GM18909 (cell line): Measurements from ENCODE around the gene DHCR7.
"Not testable (repeated sequence)": the region's sequence is repeated elsewhere in the genome, so short reads cannot be mapped to it uniquely, and the experiment has no call there.

ENCODE experiments used
- ATAC-seq: cut with Tn5 transposase; IDR thresholded peaks from one replicate; pipeline ENCODE4 v1.9.1; 2021; ENCODE audit warnings: mild to moderate bottlenecking; ENCODE audit not compliant: unreplicated experiment, poor library complexity

Gene DHCR7

DNA sequence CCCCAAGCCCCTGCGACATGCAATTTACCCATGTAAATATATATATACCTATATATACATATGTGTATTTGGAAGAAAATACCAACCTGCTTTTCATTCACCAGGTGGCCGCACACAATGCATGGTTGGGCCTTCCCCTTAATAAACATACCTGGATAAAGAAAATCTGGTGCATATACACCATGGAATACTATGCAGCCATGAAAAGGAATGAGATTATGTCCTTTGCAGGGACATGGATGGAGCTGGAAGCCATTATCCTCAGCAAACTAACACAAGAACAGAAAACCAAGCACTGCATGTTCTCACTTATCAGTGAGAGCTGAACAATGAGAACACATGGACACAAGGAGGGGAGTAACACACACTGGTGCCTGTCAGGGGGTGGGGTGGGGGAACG lies 25.9 kb downstream of the DHCR7 start:
- ATAC-seq: not testable (repeated sequence)

DNA sequence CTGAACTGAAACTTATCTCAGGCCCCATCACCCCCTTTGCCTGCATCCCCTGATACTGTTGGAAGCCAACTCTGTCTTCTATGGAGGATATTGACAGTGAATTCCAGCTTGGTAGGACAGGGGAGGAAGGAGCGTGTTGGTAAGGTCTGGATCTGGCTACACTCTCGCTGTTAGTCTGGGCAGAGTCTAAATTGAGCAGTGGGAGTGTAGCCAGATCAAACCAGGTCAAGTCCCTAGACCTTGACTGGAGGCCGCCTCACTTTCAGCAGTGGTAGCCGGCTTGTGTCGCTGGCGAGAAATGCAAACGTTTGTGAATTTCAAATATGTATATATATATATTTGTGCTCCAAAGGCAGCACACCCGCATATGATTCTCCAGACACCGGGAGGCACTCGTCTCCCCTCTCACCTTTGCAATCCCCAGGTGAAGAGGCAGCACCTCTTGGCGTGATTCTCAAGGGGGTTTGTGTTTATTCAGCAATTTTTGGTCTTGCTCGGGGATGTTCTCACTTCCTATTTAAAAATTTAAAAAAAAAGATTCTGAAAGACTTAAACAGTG lies 26.7 kb downstream of the DHCR7 start:
- no peak for ATAC-seq

DNA sequence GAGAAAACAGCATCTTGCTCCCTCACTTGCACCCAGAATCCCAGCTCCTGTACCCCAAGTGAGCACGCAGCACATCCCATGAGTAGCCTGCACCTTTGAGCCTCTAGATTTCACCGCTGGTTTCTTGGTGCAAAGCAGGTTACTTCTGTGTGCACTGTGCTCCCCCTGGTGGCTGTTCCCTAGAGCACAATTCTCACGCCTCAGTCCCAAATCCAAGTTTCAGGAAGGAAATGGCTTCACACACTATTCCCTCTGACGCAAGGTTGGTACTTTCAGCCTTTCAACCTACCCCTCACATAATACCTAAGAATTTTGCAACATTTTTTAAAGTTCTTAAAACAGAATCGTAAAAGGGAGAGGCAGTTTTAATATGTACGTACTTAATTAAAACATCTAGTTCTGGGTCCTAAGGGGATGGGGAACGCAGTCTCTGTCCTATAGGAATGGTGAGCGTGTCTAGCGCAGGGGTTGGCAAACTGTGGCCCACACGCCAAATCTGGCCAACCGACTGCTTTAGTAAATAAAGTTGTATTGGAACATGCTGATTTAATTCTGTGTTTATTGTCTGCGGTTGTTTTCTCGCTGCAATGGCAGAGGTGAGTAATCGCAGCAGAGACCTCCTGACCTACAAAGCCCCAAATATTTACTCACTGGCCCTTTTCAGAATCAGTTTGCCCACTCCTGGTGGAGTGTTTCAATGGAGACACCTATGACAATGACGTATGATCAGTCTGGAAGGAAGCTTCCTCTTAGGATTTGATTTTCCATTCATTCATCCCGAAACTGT lies 27.5 kb downstream of the DHCR7 start:
- ATAC-seq: no peak

DNA sequence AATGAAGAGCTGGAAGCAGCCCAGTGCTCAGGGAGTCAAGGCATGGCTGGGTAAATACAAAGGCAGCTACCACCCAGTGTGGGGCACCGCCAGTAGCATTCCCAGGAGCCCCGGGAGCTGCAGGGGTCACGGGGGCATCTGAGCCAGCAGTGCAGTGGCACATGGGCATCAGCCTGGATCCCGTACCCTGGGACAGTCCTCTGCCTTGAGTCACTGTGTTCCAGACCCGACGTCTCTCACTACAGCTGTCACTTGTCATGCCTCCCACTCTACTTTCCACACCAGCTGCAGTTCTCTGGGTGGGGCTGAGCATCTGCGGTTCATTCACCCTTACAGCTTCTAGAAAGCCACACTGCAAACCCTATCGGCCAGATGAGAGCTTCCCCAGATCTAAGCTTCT lies 29.6 kb downstream of the DHCR7 start:
- no peak for ATAC-seq

DNA sequence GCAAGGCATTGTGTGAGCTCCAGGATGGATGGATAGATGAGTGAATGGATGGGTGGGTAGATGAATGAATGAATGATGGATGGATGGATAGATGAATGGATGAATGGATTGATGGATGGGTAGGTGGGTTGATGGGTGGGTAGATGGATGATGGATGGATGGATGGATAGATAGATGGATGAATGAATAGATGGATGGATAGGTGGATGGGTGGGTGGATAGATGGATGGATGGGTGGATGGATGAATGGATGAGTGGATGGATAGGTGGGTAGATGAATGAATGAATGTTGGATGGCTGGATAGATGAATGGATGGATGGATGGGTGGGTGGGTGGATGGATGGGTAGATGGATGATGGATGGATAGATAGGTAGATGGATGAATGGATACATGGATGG lies 33.5 kb downstream of the DHCR7 start:
- no peak for ATAC-seq

DNA sequence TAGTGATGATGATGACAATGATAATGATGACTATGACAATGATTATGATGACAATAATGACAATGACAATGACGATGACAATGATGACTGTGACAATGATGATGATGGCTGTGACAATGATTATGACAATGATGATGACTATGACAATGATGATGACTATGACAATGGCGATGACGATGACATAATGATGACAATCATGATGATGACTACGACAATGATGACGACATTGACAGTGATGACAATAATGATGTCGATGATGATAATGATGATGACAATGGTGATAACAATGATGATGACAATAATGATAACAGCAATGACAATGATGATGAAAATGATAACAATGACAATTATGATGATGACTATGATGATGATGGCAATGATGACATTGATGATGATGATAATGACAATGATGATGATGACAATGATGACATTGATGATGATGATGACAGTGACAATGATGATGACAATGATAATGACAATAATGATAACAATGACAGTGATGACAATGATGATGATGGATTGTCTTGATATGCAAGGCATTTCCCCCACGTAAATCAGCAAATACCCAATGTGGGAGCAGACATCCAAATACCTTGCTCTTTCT lies 37.7 kb downstream of the DHCR7 start:
- no peak for ATAC-seq

DNA sequence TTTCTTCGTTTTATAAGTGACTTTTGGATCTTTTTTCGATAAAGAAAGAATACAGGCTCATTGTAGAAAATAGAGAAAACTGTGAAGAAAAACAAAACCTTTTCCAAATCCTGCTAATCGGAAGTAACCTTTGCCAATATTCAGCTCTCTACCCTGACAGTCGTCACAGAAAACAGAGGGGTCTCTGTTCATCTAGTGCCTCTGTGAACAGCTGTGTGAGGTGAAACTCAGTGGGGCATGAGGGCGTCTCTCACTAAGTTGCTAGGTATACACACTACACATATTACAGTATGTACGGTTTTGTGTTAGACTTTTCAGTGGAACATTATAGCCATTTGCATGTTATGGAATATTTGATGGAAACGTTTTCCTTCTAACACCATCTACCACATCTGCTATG lies 39.4 kb downstream of the DHCR7 start:
- ATAC-seq: no peak

DNA sequence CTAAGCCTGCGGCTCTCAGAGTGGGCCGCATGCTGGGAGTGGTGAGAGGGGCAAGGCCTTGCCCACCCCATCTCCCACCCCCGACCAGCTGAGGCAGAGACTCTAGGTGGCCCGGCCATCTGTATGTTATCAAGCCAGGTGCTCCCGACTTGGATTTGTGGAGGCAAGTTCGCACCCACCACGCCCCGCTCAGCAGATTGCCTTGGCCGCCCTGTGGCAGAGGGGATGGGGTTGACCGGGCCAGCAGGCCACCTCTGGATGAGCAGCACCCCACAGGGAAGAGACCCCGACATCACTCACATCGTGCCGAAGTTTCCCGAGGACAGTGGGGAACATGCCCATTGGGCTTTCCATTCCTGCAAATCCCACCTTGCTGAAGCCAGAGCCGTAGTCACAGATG lies 40.8 kb downstream of the DHCR7 start:
- ATAC-seq: no peak

DNA sequence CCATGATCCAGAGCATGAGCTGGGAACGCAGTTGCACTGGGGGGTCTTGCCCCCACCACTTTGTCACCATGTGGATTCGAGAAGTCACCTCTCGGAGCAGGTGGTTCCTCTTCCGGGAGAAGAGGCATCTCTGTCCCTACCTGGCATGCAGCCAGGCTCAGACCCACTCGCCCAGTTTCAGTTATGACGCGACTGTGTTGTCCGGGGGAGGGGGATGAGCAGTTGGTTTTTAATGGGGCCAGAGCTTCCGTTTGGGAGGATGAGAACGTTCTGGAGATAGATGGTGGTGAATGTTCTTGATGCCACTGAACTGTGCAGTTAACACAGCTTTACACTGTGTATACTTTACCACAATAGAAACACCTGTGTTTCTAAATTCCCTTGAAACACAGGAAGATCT lies 41.5 kb downstream of the DHCR7 start:
- ATAC-seq: no peak

DNA sequence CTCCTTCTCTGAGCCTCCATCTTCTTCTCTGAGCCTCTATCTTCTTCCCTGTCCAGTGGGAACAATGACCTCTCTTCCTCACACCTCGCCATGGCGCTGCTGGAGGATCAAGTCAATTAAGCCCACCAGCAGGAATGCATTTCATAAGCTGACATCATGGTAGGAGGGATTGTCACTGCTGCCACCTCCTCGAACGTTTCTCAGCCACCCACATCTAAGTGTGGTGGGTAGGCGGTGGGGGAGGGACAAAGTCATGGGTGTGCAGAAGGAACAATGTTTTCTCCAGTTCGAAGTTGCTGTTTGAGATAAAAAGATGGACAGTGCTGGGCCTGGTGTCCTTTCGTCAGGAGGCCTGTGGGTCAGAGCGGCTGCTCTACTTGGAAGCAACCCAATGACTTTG lies 44.0 kb downstream of the DHCR7 start:
- no peak for ATAC-seq

DNA sequence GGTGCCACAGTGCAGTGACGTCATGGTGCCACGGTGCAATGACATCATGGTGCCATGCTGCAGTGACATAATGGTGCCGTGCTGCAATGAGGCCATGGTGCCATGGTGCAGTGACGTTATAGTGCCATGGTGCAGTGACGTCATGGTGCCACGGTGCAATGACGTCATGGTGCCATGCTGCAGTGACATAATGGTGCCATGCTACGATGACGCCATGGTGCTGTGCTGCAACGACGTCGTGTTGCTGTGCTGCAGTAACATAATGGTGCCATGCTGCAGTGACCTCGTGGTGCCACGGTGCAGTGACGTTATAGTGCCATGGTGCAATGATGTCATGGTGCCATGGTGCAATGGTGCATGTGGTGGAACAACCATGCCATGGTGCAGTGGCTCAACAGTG lies 45.3 kb downstream of the DHCR7 start:
- ATAC-seq: no peak

DNA sequence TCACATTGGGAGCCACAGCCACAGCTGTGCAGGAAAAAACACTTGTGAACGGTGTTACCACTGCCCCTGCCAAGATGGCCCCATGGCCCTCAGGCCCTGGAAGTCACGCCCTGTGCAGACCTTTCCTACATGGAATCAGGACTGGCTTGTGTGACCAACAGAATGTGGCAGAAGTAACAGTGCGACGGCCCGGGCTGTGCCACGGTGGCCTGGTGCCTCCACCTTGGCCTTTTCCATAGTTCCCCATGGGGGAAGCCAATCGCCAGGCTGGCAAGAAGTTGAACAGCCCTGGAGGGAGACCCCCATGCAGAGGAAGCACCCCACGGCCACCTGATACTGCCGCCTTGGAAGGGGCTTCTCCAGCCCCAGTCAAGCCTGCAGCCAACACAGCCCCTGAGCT lies 48.0 kb downstream of the DHCR7 start:
- no peak for ATAC-seq

DNA sequence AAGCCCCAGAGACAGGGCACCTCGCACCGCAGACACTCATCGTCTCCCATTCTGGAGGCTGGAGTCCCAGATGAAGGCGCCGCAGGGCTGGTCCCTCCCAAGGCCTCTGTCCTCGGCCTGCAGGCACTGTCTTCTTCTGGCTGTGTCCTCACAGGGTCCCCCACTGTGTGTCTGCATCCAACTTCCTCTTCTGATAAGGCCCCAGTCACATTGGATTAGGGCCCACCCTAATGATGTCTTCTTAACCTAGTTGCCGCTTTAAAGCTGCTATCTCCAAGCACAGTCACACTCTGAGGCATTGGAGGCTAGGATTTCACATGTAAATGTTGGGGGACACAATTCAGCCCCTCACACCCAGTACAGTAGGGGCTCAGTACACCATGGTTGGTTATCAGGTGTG lies 48.9 kb downstream of the DHCR7 start:
- ATAC-seq: no peak

DNA sequence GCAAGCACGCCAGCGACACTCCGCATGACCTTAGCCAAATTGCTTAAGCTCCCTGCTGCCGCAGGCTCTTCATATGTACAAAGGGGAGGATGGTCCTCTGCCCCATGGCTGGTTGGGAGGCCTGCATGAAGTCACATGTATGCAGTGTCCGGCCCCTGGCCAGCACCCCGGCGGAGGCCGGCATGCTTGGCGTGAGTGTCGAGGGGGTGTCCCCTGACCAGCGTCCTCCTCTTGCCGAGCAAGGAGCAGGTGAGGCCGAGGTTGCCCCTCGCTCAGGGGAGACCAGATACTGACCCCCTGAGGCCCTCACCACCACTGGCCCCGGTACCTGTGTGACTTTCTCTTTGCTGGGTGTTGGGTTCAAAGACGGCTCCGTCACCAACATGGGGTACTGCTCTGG lies 50.2 kb downstream of the DHCR7 start:
- no peak for ATAC-seq

DNA sequence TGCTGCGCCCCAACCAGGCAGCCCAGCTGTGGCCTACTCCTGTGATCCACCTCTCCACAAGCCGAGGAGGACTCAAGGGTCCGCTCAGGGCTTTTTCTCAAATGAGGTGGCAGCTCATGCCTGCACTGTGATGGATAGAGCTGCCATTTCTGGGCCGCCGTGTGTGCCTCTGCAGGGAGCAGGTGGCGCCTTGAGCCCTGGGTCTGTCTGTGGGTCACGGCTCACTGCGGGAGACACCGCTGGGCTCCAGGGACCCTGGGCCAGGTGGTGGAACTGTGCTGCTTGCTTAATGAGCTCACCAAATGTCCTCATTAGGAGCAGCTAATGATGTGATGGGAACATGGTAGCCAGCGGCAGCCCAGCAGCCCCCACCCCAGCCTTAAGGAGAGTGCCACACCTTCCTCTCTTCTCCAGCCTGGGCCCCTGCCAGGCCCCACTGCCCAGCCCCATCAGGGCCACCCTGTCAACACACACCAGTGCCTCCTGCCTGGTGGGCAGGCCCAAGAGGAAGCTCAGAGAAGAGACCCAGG lies 50.8 kb downstream of the DHCR7 start:
- ATAC-seq: no peak

DNA sequence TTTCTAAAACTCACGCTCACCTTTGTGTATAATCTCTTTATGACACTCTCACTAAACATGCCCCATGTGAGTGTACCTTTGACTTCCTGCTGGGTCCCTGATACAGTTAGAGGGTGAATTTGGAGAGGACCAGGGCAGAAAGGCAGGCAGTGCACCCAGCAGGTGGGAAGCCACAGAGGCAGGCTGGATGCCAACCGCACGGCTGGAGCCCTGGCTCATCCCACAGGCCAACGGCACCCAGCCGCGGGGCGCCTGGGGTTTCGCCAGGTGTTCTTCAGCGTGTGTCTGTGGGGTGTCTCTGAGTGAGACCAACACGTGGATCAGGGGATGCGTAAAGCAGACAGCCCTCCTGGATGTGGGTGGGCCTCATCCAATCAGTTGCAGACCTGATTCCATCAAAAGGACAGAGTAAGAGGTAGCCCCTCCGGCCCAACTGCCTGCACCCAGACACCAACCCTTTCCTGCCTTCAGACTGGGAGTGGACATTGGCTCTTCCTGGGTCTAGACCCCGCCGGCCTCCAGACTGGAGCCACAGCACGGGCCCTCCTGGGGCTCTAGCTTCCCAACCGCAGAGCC lies 51.6 kb downstream of the DHCR7 start:
- no peak for ATAC-seq

DNA sequence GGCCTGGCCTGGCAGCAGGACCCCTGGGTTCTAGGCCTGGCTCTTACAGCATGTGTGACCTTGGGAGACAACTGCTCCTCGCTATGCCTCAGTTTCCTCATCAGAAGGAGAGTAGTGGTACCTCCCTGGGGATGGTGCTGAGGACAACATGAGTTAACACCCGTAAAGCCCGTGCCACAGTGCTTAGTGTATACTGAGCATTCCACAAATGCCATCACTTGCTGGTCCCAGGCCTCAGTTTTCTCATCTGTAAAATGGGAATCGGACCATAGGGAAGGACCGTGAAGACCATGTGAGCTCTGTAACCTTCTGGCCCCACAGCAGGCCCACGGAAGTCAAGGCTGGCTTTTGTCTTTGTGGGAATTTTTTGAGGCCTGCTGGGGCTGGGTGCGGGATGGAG lies 52.4 kb downstream of the DHCR7 start:
- no peak for ATAC-seq

DNA sequence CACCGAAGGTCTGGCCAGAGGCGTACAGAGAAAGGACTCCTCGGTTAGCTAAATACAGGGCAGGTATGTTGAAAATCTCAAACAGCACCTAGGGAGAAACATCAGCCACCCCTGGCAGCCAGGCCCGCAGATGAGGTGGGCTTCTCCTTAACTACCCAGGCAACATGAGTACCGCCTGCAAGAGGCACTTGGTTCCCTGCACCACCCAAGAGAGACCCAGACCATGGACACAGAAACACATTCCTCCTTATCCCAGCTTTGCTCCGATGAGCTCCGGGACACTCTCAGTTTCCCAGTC lies 53.0 kb downstream of the DHCR7 start:
- no peak for ATAC-seq

DNA sequence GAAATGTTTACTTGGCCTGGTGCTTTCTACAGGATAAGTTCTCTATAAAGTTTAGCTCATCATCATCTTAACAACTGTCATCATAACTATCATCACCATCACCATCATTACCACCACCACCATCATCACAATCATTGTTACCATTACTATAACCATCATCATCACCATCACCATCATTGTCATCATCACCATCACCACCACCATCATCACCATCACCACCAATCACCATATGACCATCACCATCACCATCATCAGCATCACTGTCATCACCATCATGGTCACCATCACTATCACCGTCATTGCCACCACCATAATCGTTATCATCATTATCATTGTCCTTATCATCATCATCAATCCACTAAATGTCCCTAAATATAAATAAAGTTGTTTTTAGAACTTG lies 54.9 kb downstream of the DHCR7 start:
- ATAC-seq: no peak

DNA sequence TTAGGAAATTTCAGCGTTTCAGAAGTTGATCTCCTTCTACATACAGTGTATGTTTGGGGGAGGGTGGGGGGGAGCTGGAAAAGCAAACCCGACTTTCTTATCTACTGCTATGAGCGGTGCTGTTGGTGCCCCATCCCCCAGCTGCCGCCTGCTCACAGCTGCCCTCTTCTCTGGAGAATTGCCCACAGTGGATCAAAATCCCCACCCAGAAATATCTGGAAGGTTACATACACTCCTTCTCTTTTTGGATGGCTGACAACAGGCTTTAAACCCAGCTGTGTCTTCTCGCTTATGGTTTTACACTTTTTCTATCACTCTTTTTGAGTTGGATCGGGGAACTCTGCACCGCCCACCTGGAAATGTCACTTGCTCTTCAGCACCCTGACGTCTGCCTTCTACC lies 56.4 kb downstream of the DHCR7 start:
- ATAC-seq: no peak

DNA sequence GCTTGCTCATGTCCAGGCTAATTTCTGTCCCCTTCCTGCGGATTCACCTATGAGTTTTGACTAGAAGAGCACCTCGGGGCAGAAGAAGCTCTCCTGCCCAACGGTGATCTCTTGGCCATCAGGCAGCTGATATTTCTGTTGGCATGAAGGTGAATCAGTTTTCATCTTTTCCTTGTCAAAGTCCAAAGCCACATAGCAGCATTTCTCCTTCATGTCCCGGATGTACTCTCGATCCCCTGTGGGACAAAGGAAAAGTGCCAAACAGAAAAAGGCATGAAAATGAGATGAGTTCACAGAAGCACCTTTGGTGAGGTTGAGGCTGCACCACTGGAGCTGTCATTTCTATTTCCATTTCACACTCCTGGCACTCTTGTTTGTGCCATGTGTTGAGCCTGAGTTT lies 56.8 kb downstream of the DHCR7 start:
- ATAC-seq: no peak
